Adrenal gland (tissue), 5 donors: ENCODE data around the gene HIPK2.

Source experiments
- CTCF ChIP-seq, 6 experiments: fragments of 450-650 bp in 4 of 6; fragments of 200-600 bp in 2 of 6; sonication (generic) in 1 of 6; IDR thresholded peaks; 1 replicate in 5 of 6; 2 replicates in 1 of 6; pipeline versions ENCODE4 v1.5.1 to v1.8.0; 2016 to 2021; ENCODE audit warnings: antibody characterized with exemption in 6 of 6, mild to moderate bottlenecking in 2 of 6, moderate library complexity in 1 of 6
- POLR2A ChIP-seq, 2 donors: fragments of 450-650 bp; IDR thresholded peaks; one replicate each; pipeline ENCODE4 v1.6.1; 2017; ENCODE audit warnings: antibody characterized with exemption in 2 of 2, mild to moderate bottlenecking in 2 of 2, moderate library complexity in 1 of 2
- donor health status: DM: no; HTN: no; CAD: no.

DNA sequence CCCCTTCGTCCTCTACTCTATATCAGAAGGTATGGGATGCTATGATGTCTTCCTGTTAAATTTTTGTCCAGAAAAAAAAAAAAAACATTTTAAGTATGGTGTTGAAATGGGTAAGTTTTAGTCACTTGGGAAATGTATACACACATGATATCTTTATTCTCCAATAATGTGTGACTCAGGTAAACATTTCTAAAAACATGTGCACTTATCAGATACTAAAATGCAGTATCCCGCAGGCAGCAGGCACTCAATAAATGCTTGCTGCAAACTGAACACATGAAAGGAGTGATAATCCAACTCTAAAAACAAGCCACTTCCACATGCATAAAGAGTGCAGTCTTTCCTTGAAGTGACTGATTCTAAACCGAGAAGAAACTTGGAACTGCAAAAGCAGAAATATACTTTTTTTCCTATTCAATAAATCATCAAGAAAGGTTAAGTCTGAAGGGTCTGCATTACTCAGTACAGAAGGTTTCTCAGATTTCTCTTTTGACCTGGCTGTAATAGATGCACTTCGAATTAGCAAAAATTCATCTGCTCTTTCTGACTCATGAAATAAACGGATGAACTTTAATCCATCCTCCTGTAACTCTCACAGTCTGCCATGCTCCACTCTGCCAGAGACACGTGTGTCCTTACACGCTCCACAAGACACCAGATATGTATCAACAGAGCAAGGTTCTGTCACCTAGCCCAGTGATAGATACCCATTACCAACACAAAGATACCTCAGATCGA is 84.0 kb downstream of the HIPK2 start:
- TF ChIP-seq CTCF (IDR thresholded peaks at IDR 0.05), result no peak
- TF ChIP-seq POLR2A (IDR thresholded peaks at IDR 0.05), result no peak
